GM12891 (cell line): ENCODE results near the gene GPR153.

Source experiments
- DNase-seq: peaks from one replicate; pipeline ENCODE4 v3.0.0; 2011; ENCODE audit warnings: low spot score; ENCODE audit not compliant: insufficient read length
- FAIRE-seq: peaks from 2 replicates; lab custom pipeline; 2011; peaks lifted over from hg19 to GRCh38; lab: Jason Lieb, UNC
- PAX5 ChIP-seq: IDR thresholded peaks from 2 replicates; pipeline ENCODE4 v1.6.1; 2011; ENCODE audit warnings: low read length, moderate library complexity, mild to moderate bottlenecking; ENCODE audit not compliant: insufficient read depth, severe bottlenecking
- POLR2A ChIP-seq: IDR thresholded peaks from 2 replicates; pipeline ENCODE4 v1.6.1; 2011; ENCODE audit warnings: low read depth, low read length, control low read depth
- POLR2AphosphoS5 ChIP-seq: IDR thresholded peaks from 2 replicates; pipeline ENCODE4 v1.6.1; 2011; ENCODE audit warnings: low read depth, low read length, control low read depth
- POU2F2 ChIP-seq: IDR thresholded peaks from 2 replicates; pipeline ENCODE4 v1.6.1; 2011; ENCODE audit warnings: low read depth, mild to moderate bottlenecking, control low read depth, low read length, moderate library complexity
- SPI1 ChIP-seq: IDR thresholded peaks from 2 replicates; pipeline ENCODE4 v1.6.1; 2011; ENCODE audit warnings: low read depth, low read length, control low read depth
- TAF1 ChIP-seq: IDR thresholded peaks from 2 replicates; pipeline ENCODE4 v1.6.1; 2011; ENCODE audit warnings: low read depth, low read length, control low read depth

GPR153 gene

GRCh38 chr1:6198646-6199297 is 62.1 kb downstream of the GPR153 start:
- DNase-seq (no peak), FAIRE-seq (no peak)

GRCh38 chr1:6197746-6198427 is 63.0 kb downstream of the GPR153 start:
- no peak for DNase-seq
- no peak for TF ChIP-seq POU2F2
- TF ChIP-seq POLR2A = no peak
- no peak for TF ChIP-seq SPI1
- TF ChIP-seq TAF1 = no peak
- TF ChIP-seq PAX5 = no peak
- no peak for TF ChIP-seq POLR2AphosphoS5
- no peak for FAIRE-seq

More at GRCh38 chr1:6198646-6199297, 62.1 kb downstream of the GPR153 start:
- no peak for TF ChIP-seq SPI1
- no peak for TF ChIP-seq TAF1
- TF ChIP-seq PAX5 = no peak
- TF ChIP-seq POU2F2 = no peak
- TF ChIP-seq POLR2AphosphoS5 = no peak
- TF ChIP-seq POLR2A = no peak
